ENCODE data around the gene PP2D1.
A peak's percentile ranks its signal among the peaks of the same experiment; 100 is the strongest.
"Not testable (repeated sequence)": the region's sequence is repeated elsewhere in the genome, so short reads cannot be mapped to it uniquely, and the experiment has no call there.

Gene PP2D1

DNA sequence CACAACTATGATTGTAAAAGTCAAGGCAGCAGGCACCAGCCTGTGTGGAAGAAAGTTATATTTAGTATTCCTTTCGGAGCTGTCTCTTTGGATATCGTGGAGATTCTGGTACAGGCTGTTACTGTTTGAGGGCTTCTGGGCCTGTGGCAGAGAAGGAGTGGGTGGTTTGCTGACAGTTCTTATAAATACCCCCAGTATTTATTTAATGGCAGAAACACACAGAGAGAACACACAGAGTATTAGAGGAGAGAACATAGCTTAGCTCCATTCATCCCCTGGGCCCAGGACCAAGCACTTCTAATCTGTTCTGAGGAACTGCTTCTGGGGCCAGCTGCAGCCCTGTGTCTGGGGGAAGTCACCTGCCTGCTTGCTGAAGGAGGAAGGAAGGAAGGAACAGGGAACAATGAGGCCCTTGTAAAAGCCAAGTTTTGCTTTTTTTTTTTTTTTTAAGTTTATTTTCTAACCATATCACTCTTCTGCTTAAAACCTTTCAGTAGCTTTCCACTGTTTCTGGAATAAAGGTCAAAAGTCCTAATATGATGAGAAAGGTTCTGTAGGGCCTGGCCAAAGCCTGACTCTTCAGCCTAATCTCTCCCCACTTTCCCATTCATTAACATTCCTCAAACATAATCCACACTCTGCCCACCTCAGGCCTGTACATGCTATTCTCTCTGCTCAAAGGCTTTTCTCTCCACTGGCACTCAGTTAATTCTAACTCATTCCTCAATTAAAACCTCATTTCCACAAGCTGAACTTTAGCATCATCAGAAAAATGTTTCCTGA, 11.8 kb upstream of the PP2D1 start:
- Histone ChIP-seq H3K9me3 (ENCODE audit: severe bottlenecking) (no peaks in the 10 kb centered on the region), H3K4me3 (ENCODE audit: low read depth, low read length) (no peak overlapping the region), H3K27me3 (ENCODE audit: insufficient read depth, low read depth, severe bottlenecking) (no peaks in the 10 kb centered on the region), H3K36me3 (no peaks in the 10 kb centered on the region), H3K27ac (peak overlapping the region; percentile 22)
- peak; percentile 35 for DNase-seq
- TF ChIP-seq, protein P1, sequence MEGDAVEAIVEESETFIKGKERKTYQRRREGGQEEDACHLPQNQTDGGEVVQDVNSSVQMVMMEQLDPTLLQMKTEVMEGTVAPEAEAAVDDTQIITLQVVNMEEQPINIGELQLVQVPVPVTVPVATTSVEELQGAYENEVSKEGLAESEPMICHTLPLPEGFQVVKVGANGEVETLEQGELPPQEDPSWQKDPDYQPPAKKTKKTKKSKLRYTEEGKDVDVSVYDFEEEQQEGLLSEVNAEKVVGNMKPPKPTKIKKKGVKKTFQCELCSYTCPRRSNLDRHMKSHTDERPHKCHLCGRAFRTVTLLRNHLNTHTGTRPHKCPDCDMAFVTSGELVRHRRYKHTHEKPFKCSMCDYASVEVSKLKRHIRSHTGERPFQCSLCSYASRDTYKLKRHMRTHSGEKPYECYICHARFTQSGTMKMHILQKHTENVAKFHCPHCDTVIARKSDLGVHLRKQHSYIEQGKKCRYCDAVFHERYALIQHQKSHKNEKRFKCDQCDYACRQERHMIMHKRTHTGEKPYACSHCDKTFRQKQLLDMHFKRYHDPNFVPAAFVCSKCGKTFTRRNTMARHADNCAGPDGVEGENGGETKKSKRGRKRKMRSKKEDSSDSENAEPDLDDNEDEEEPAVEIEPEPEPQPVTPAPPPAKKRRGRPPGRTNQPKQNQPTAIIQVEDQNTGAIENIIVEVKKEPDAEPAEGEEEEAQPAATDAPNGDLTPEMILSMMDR (IDR thresholded peaks at IDR 0.05; ENCODE audit: low read depth, low read length) = no peak

DNA sequence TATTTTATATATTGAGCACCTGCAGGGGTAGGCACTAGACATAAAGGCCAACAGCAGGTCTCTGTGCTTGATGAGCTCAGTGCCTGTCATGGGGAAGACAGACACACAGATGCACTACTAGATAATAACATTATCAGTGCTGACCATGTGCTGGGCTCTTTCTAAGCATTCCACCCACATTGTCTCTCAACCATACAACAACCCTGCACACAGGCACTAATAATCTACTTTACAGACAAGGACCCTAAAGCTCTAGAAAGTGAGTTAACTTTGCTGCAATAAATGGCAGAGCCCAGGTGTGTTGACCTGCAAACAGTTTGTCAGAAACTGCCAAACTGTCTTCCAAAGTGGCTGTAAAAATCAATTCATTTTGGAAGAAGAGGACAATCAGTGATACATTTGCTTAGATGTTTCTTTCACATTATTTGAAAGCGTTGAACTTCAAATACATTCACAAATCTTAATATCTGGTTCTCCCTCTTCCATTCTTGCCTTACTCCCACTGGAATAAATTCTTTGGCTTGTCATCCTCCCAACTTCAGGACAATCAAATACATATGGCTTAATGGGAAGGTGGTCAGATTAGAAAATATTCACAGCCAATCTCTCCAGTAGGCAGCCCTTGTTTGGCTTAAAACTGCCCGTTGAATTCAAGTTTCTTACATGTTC, 11.0 kb upstream of the PP2D1 start:
- no peak overlapping the region for H3K4me3 ChIP-seq (ENCODE audit: low read depth, low read length)
- TF ChIP-seq, protein P1 (IDR thresholded peaks at IDR 0.05; ENCODE audit: low read depth, low read length) = no peak

DNA sequence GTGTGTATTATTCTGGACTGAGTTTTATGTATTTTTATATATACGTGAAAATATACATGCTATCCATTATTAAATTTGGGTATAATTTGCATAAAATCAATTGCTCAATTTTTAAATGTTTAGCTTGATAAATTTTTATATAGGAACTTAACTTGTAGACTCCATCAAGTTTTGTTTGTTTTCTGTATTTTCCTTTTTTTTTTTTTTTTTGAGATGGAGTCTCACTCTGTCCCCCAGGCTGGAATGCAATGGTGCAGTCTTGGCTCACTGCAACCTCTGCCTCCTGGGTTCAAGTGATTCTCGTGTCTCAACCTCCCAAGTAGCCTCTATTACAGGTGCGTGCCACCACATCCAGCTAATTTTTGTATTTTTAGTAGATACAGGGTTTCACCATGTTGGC, 4.0 kb upstream of the PP2D1 start:
- not testable (repeated sequence) for H3K27me3 ChIP-seq (ENCODE audit: insufficient read depth, low read depth, severe bottlenecking); H3K4me3 ChIP-seq (ENCODE audit: low read depth, low read length); H3K9me3 ChIP-seq (ENCODE audit: severe bottlenecking); H3K36me3 ChIP-seq; H3K27ac ChIP-seq; DNase-seq

More for the DNA sequence above, 11.0 kb upstream of the PP2D1 start:
- no peaks in the 10 kb centered on the region for H3K36me3 ChIP-seq
- H3K9me3 ChIP-seq (ENCODE audit: severe bottlenecking) = no peaks in the 10 kb centered on the region
- DNase-seq = no peak
- H3K27ac ChIP-seq = peak overlapping the region; percentile 22
- H3K27me3 ChIP-seq (ENCODE audit: insufficient read depth, low read depth, severe bottlenecking) = no peaks in the 10 kb centered on the region

DNA sequence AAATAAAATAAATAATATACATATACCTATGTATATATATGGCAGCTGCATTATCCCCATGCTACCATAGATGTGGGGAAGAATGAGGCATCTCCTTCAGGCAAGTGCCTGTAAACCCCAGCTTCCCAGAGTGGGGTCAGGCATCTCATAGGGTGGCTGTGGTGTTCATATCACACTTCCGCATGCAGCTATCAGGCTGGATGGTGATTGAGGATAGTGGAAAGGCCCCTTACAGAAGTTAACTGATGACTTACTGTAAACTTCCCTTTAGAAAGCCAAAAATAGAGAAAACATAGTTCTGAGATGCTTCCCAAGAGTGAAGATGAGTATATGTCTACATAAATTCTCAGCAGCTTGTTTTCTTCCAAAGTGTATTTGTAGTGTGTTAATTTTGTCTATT, 3.5 kb upstream of the PP2D1 start:
- Histone ChIP-seq H3K27ac (no peak overlapping the region), H3K36me3 (no peaks in the 10 kb centered on the region), H3K9me3 (ENCODE audit: severe bottlenecking) (no peaks in the 10 kb centered on the region), H3K27me3 (ENCODE audit: insufficient read depth, low read depth, severe bottlenecking) (no peaks in the 10 kb centered on the region), H3K4me3 (ENCODE audit: low read depth, low read length) (no peak overlapping the region)
- TF ChIP-seq, protein P1 (IDR thresholded peaks at IDR 0.05; ENCODE audit: low read depth, low read length) = no peak
- DNase-seq = no peak

DNA sequence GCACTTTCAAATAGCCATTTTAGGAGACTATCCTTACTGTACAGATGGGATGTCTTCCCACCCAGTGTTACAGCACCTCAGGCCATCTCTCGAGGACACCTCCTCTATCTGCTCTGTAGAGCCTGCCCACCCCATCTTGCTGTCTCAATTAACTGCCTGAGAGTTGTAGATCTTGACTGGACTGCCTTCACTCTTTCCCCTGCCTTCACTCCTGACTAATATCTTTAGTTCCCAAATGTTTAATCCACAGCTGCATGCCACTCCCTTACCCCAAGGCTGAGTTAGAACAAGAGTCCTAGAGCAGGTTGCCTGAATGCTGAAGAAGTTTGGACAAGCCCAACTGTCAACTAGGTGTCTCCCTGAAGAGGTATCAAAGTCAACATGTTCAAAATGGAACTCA, 1.3 kb upstream of the PP2D1 start:
- no peak for DNase-seq
- no peak overlapping the region for H3K4me3 ChIP-seq (ENCODE audit: low read depth, low read length)
- TF ChIP-seq, protein P1 (IDR thresholded peaks at IDR 0.05; ENCODE audit: low read depth, low read length) = no peak
- H3K9me3 ChIP-seq (ENCODE audit: severe bottlenecking) = no peaks in the 10 kb centered on the region
- no peaks in the 10 kb centered on the region for H3K27me3 ChIP-seq (ENCODE audit: insufficient read depth, low read depth, severe bottlenecking)
- H3K27ac ChIP-seq = no peak overlapping the region
- H3K36me3 ChIP-seq = no peaks in the 10 kb centered on the region

DNA sequence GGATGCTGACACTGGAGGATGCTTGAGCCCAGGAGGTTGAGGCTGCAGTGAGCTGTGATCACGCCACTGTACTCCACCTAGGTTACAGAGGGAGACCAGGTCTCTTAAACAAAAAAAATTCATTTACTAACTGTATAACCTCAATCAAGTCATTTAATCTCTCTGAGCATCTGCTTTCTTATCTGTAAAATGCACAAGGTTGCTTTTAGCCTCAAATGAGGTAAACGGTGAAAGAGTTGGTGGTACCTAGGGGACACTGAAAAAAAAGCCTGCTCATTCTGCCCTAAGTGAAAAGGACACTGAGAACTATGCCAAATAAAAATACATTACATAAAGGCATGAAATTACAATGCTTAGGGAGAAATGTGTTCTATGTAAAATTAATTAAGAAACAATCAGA, 3.4 kb downstream of the PP2D1 start:
- Histone ChIP-seq H3K4me3 (ENCODE audit: low read depth, low read length) (no peak overlapping the region), H3K27ac (no peak overlapping the region), H3K36me3 (no peaks in the 10 kb centered on the region), H3K27me3 (ENCODE audit: insufficient read depth, low read depth, severe bottlenecking) (no peaks in the 10 kb centered on the region), H3K9me3 (ENCODE audit: severe bottlenecking) (no peaks in the 10 kb centered on the region)
- DNase-seq = no peak
- TF ChIP-seq, protein P1 (IDR thresholded peaks at IDR 0.05; ENCODE audit: low read depth, low read length) = no peak
